Stimulated activated CD8-positive, alpha-beta memory T cell treated with anti-CD3 and anti-CD28 coated beads, Interleukin-4, amount 100 ng/mL, for 24 hours (primary cell): ENCODE results near the gene PVRIG.
A peak's percentile ranks its signal among the peaks of the same experiment; 100 is the strongest.
"Not testable (repeated sequence)": the region's sequence is repeated elsewhere in the genome, so short reads cannot be mapped to it uniquely, and the experiment has no call there.

Experiments
- DNase-seq: peaks from one replicate; pipeline ENCODE4 v3.0.0-alpha.2; 2020; ENCODE audit warnings: low read depth

The PVRIG gene

DNA sequence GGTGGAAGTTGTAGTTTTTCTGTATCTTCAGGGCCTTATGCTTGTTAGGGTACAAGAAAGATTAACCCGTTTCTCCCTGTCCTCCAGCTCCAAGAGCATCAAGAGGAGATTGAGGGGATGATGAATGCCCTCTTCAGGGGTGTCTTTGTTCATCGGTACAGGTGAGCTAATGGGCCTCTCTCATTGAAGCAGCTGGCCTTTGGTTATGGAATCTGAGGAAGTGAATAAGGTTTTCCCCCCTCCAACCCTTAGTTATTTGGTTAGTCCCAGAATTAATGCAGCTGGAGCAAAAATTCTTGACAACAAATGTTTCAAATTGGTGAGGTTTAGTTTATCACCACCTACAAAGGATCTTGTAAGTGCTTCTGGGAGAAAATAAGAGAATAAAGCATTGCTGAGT is 24.5 kb upstream of the PVRIG start:
- no peak for DNase-seq

GRCh38 chr7:100195901-100196322 is 23.8 kb upstream of the PVRIG start:
- not testable (repeated sequence) for DNase-seq

GRCh38 chr7:100198266-100198665 is 21.5 kb upstream of the PVRIG start:
- DNase-seq = no peak

DNA sequence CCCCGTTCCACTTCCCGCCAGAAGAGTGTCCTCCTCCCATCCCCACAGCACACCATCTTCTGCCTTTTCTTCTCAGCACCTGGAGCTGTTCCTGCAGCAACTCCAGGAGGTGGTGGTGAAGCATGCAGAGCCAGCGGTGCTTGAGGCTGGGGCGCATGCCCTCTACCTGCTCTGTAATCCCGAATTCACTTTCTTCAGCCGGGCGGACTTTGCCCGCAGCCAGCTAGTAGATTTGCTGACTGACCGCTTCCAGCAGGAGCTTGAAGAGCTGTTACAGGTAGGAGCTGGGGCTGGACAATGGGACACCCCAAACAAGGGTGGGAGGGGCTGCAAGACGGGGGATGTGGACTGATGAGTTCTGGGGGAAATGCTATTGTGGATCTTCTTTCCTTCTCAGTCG is 19.1 kb upstream of the PVRIG start:
- no peak for DNase-seq

- DNase-seq = no peak
Observed at GRCh38 chr7:100204454-100204853, 15.3 kb upstream of the PVRIG start.

- DNase-seq = no peak
Observed at GRCh38 chr7:100208911-100209408, 10.8 kb upstream of the PVRIG start.

- no peak for DNase-seq
Observed at GRCh38 chr7:100209493-100209892, 10.3 kb upstream of the PVRIG start.

GRCh38 chr7:100210805-100211204 is 8.9 kb upstream of the PVRIG start:
- DNase-seq = no peak

- no peak for DNase-seq
Observed at GRCh38 chr7:100211342-100211780, 8.4 kb upstream of the PVRIG start.

- DNase-seq = no peak
Observed at GRCh38 chr7:100212631-100213286, 7.0 kb upstream of the PVRIG start.

- DNase-seq = no peak
Observed at GRCh38 chr7:100213672-100214071, 6.1 kb upstream of the PVRIG start.

DNA sequence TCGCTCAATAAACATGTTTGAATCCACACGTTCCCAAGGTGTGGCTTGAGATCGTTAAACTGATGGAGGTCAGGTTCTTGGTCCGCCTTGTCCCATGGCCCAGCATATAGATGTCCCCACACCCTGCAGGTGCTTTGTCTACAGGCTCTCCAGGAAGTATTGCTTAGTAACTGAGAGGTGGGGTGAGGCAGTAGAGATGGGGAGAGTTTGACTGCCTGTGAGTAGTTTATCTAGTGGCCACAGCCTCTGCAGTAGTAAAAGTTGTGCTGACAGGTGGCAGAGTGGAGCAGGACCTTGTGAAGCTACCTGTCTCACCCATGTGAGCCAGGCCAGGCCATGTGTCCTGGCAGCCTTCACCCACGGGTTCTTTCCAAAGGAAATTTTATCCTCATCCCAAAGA is 5.4 kb upstream of the PVRIG start:
- not testable (repeated sequence) for DNase-seq

DNA sequence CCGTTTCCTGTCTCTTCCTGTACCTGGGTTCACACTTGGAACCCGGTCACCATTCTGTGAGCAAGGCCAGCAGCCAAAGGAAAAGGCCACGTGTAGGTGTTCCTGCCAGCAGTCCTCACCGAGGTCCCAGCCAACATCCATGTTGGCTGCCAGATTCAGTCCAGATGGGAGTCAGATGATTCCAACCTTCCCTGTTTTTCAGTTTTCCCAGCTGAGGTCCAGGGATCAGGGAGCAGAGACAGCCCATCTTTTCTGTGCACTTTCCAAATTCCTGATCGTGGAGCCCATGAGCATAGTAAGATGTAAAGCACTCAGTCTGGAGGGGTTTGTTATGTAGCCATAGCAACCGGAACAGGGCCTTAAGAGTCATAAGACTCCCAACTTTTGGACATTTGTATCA is 3.9 kb upstream of the PVRIG start:
- DNase-seq = no peak

GRCh38 chr7:100217934-100218333 is 1.8 kb upstream of the PVRIG start:
- peak; percentile 72 for DNase-seq

DNA sequence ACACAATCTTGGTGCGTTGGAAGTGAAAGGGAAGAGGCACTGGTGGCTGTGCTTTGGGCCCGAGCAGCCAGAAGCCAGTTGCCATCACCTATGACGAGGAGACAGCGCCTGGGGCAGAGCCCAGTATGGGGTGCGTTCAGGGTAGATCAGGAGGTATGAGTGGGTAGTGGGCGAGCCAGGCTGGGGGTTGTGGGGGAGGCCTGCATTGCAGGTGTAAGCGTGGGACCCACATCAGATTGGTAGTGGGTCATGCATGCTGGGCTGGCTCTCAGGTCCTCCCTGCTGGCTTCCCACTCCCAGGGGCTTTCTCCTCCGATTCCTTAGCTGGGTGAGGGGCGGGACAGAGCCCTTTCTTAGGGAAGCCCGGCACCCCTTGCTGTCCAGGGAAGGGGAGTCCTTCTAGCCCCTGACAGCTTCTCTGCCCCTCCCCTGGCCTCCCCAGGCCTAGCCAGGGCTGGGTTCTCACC is 445 bp upstream of the PVRIG start:
- DNase-seq = no peak

- DNase-seq = no peak
Observed at GRCh38 chr7:100220586-100221230, 959 bp downstream of the PVRIG start.

DNA sequence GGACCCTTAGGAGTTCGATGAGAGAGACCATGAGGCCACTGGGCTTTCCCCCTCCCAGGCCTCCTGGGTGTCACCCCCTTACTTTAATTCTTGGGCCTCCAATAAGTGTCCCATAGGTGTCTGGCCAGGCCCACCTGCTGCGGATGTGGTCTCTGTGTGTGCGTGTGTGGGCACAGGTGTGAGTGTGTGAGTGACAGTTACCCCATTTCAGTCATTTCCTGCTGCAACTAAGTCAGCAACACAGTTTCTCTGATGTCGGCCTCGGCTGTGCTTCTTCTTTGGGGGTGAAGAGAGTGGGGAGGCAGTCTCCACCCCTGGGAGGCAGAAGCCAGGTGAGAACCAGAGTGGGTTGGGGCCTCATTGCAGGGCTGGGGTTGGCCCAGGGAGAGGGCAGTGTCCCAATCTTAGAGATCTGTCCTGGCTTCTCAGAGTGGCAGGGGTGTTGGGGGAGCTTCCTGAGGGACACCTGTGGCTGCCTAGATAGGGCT is 1.5 kb downstream of the PVRIG start:
- no peak for DNase-seq

DNA sequence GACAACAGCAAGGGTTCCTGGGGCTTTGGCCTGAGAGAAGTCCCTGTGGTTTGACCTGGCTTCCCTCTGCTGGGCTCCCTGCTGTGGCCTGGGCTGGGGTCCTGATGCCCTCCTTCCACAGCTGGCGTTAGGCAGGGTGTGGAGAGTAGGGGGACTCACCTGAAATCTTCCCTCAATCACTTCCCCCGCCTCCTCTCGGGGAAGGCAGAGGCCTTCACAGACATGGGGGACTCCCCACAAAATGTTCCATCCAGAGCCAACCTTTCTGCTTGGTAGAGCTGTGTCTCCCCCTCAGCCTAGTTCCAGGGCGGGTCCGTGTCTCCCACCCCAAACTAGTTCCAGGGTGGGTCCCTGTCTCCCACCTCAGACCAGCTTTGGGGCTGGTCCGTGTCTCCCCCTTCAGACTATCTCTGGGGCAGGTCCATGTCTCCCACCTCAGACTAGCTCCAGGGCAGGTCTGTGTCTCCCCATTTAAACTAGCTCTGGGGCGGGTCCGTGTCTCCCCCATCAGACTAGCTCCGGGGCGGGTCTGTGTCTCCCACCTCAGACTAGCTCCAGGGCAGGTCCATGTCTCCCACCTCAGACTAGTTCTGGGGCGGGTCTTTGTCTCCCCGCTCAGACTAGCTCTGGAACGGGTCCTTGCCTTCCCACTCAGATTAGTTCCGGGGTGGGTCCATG is 2.2 kb downstream of the PVRIG start:
- DNase-seq = no peak

- DNase-seq = no peak
Observed at GRCh38 chr7:100222445-100223132, 2.8 kb downstream of the PVRIG start.

GRCh38 chr7:100223376-100223927 is 3.7 kb downstream of the PVRIG start:
- not testable (repeated sequence) for DNase-seq

GRCh38 chr7:100224891-100225290 is 5.1 kb downstream of the PVRIG start:
- not testable (repeated sequence) for DNase-seq
